Mammary epithelial cell (primary cell): Measurements from ENCODE around the gene BLACAT1.

Source experiments
- CTCF ChIP-seq, 2 donors: IDR thresholded peaks in 1 of 2; conservative IDR thresholded peaks in 1 of 2; 2 replicates each; pipeline ENCODE4 v1.5.1; 2011 to 2012; ENCODE audit warnings: inconsistent platforms in 2 of 2, low read length in 2 of 2, mild to moderate bottlenecking in 2 of 2, control low read depth in 1 of 2, low read depth in 1 of 2; ENCODE audit not compliant: insufficient read depth in 1 of 2; ENCODE audit errors: extremely low read depth in 1 of 2
- EZH2 ChIP-seq: IDR thresholded peaks from 2 replicates; pipeline ENCODE4 v1.6.1; 2012; ENCODE audit warnings: low read length, inconsistent platforms, borderline replicate concordance

- TF ChIP-seq CTCF (conservative IDR thresholded peaks at IDR 0.05 in 1 of 2, IDR thresholded peaks at IDR 0.05 in 1 of 2; ENCODE audit: extremely low read depth in 1 of 2, insufficient read depth in 1 of 2, low read depth in 1 of 2, low read length in 2 of 2) (no peak), EZH2 (no peak)
These were observed 24.6 kb upstream of the BLACAT1 start for GRCh38 chr1:205480349-205480985.
